T47D (cell line): ENCODE results near the gene PXDN.
"Not testable (repeated sequence)": the region's sequence is repeated elsewhere in the genome, so short reads cannot be mapped to it uniquely, and the experiment has no call there.

Source experiments
- DNase-seq, 2 experiments: peaks; one replicate each; pipeline versions ENCODE4 v3.0.0 to v3.0.0-alpha.2; 2011 to 2012; ENCODE audit warnings: low read depth in 1 of 2, low spot score in 1 of 2
- JUND ChIP-seq: IDR thresholded peaks from 2 replicates; pipeline ENCODE4 v1.6.1; 2012; ENCODE audit warnings: low read depth
- in situ Hi-C: cut with HindIII; loops from 2 replicates; pipeline ENCODE4 v1.10.0; 2016; ENCODE audit warnings: low sequenced_read_pairs, low pct_unique_long_range_greater_than_20kb

PXDN gene

DNA sequence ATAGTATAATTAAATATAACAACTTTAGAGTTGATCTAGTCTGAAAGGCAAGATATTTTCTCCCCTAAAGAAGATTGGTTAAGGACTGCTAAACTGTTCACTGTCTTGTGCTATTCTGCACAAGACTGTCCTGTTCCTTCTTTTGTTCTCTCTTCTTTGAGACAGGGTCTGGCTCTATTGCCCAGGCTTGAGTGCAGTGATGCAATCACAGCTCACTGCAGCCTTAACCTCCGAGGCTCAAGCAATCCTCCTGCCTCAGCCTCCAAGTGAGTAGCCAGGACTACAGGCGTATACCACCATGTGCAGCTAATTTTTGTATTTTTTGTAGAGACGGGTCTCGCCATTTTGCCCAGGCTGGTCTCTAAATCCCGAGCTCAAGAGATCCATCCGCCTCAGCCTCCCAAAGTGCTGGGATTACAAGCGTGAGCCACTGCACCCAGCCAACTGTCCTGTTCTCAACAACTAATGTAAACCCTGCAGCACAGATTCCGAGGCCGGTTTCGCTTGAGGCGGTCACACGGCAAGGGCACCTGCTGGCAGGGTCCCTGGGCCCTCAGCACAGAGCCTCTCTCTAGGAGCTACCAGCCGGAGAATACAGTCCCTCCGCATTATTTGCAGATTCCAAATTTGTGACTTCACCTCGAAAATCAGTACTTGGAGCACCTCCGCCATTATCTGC, 16.4 kb downstream of the PXDN start:
- no peak for TF ChIP-seq JUND
- in situ Hi-C loops, result no loop called here
- DNase-seq, result no peak

GRCh38 chr2:1727101-1727771, 17.1 kb downstream of the PXDN start:
- TF ChIP-seq JUND, result no peak
- DNase-seq, result no peak
- in situ Hi-C loops, result no loop called here

- in situ Hi-C loops, result no loop called here
- TF ChIP-seq JUND, result no peak
Observed at GRCh38 chr2:1726558-1726957, 17.8 kb downstream of the PXDN start.

DNA sequence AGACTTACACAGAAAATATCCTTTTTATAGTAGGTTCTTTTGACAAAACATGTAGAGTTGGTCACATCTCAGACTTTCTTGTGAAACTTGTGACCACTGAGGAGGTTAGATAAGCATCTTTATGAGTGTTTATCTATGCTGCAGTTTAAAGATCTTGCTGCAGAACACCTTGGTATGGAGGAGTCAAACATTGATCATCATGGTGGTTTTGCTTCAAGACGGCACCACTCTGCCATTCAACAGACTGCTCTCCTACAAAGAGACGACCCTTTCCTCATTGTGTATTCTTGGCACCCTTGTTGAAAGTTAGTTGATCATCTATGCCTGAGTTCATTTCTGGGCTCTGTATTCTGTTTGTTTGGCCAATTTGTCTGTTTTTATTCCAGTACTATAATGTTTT, 20.0 kb downstream of the PXDN start:
- in situ Hi-C loops, DNase-seq: not testable (repeated sequence)

More at GRCh38 chr2:1726558-1726957, 17.8 kb downstream of the PXDN start:
- DNase-seq, result no peak

DNA sequence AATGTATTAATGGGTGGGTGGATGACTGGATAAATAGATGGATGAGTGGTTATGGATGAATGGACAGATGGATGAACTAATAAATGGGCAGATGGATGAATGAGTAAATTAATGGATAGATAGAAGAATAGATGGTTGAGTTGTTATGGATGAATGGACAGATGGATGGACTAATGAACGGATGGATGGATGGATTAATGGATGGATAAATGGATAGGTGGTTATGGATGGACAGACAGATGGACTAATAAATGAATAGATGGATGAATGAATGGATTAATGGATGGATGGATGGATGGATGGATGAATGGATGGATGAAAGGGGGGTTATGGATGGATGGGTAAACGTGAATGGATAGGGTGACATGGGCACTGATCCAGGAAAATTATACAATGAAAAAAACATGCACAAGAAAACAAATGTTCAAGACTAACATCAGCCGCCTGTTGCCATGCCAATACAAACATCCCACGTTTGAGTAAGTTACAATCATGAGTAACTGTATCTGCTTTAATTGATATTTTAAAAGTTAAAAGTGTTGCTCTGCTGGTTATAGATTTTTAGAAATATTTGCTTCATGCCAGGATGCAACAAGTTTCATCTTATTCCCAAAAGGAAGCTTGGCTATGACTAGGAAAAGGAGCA, 20.8 kb downstream of the PXDN start:
- no peak for DNase-seq
- in situ Hi-C loops, result no loop called here
- no peak for TF ChIP-seq JUND

GRCh38 chr2:1722692-1723091, 21.6 kb downstream of the PXDN start:
- DNase-seq, result no peak
- in situ Hi-C loops, result no loop called here
- TF ChIP-seq JUND, result no peak

- in situ Hi-C loops, result no loop called here
- TF ChIP-seq JUND, result no peak
- DNase-seq, result no peak
Observed at GRCh38 chr2:1721706-1722646, 22.3 kb downstream of the PXDN start.

GRCh38 chr2:1718339-1719220, 25.7 kb downstream of the PXDN start:
- in situ Hi-C loops, result no loop called here
- no peak for DNase-seq
- TF ChIP-seq JUND, result no peak

DNA sequence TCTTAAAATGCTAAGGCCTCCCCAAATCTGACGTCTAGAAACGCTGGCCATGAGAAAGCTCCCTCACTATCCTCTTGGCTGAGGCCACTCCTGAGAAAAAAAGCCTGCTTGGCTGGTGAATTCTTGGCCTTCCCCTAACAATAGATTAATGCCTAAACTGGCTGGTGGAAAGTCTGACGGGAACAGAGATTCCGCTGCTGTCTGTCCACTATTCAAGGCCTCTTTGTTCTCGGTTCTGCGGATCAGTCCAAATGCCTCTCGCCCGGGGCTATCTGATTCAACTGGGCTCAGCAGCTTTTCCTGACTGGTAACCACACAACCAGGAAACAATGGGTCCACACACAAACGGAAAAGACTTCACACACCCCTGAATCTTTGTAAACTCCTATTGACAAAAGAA, 27.2 kb downstream of the PXDN start:
- no peak for TF ChIP-seq JUND
- DNase-seq, result peak; percentile 13 to 69
- in situ Hi-C loops, result no loop called here

GRCh38 chr2:1716441-1716840, 27.9 kb downstream of the PXDN start:
- no peak for DNase-seq
- in situ Hi-C loops, result no loop called here
- no peak for TF ChIP-seq JUND

DNA sequence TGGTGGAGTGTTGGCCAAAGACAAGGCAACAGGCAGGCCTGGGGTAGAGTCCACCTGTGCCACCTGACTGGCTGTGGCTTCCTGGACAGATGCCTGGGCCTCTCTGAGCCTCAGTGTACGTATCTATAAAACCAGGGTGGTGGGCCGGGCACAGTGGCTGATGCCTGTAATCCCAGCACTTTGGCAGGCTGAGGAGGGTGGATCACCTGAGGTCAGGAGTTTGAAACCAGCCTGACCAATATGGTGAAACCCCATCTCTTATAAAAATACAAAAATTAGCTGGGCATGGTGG, 28.4 kb downstream of the PXDN start:
- DNase-seq, in situ Hi-C loops: not testable (repeated sequence)
